Effector CD8-positive, alpha-beta T cell (primary cell): Measurements from ENCODE around the gene GPR4.
"Not testable (repeated sequence)": the region's sequence is repeated elsewhere in the genome, so short reads cannot be mapped to it uniquely, and the experiment has no call there.

Source experiments
- DNase-seq: peaks from one replicate; lab custom pipeline; 2025; lab: John Stamatoyannopoulos, UW
- total RNA-seq, 4 experiments: gene quantifications; one replicate each; lab custom pipeline; 2026; lab: John Stamatoyannopoulos, UW

Gene GPR4
- total RNA-seq = 0 reads per million in 4 experiments

- DNase-seq = no peak
Measured at GRCh38 chr19:45601524-45602374, at the start of gene GPR4. GPR4 (minus strand) TSS chr19:45602212; CDS start chr19:45591866, 10,346 bp downstream.

GRCh38 chr19:45650722-45651121 is 48.7 kb upstream of the GPR4 start:
- no peak for DNase-seq

GRCh38 chr19:45646345-45646698 is 44.3 kb upstream of the GPR4 start:
- no peak for DNase-seq

- peak; percentile 63 for DNase-seq
Measured at GRCh38 chr19:45645631-45646344, 43.8 kb upstream of the GPR4 start.

GRCh38 chr19:45645068-45645630 is 43.1 kb upstream of the GPR4 start:
- DNase-seq = no peak

GRCh38 chr19:45643927-45644771 is 42.1 kb upstream of the GPR4 start:
- DNase-seq = no peak

- DNase-seq = peak; percentile 71
Measured at GRCh38 chr19:45643024-45643926, 41.3 kb upstream of the GPR4 start.

GRCh38 chr19:45641274-45642105 is 39.5 kb upstream of the GPR4 start:
- DNase-seq = peak; percentile 18

- peak; percentile 12 for DNase-seq
Measured at GRCh38 chr19:45640849-45641273, 38.8 kb upstream of the GPR4 start.

- peak; percentile 38 for DNase-seq
Measured at GRCh38 chr19:45638930-45639729, 37.1 kb upstream of the GPR4 start, which contains the start of gene EML2. EML2 (minus strand) TSS chr19:45639397; CDS start chr19:45639376, 21 bp downstream.

- DNase-seq = no peak
Measured at GRCh38 chr19:45637890-45638667, 36.1 kb upstream of the GPR4 start.

- no peak for DNase-seq
Measured at GRCh38 chr19:45636902-45637301, 34.9 kb upstream of the GPR4 start.

- DNase-seq = no peak
Measured at GRCh38 chr19:45636275-45636674, 34.3 kb upstream of the GPR4 start.

- DNase-seq = no peak
Measured at GRCh38 chr19:45632468-45633196, 30.6 kb upstream of the GPR4 start.

- no peak for DNase-seq
Measured at GRCh38 chr19:45630463-45630862, 28.5 kb upstream of the GPR4 start.

GRCh38 chr19:45629704-45630103 is 27.7 kb upstream of the GPR4 start:
- no peak for DNase-seq

- DNase-seq = not testable (repeated sequence)
Measured at GRCh38 chr19:45628219-45628618, 26.2 kb upstream of the GPR4 start.
